CD1c-positive myeloid dendritic cell (primary cell): Measurements from ENCODE around the gene COL2A1.
A peak's percentile ranks its signal among the peaks of the same experiment; 100 is the strongest.

Experiments
- DNase-seq: peaks from one replicate; pipeline ENCODE4 v3.0.0-alpha.2; 2016; ENCODE audit errors: extremely low spot score

The COL2A1 gene

GRCh38 chr12:48012070-48012469, 7.8 kb upstream of the COL2A1 start:
- no peak for DNase-seq

DNA sequence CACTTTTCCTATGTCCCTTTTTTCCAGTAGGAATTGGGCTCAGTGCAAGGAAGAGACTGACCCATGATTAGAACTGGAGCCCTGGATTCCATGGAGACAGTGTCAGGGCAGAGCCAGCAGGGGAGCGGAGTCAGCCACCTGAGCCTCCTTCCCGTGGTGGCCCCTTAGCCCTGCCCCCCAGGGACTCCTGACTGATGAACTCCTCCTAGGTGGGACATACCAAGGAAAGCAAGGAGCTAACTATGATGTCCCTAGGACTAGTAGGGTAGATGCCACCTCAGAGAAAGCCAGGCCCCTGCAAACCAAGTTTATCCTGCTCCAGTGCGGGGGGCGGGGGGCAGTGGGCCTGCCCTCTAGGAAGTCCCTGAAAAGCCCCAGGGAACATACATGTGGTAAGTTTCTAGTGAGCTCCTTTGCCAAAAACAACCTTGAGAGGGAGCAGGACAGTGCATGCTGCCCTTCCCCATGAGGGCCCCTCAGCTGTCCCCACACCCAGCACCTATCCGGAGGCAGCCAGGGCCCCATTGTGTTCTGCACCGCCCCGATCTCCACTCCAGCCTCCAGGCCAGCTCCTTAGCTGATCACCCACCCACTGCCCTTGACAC, 6.2 kb upstream of the COL2A1 start:
- no peak for DNase-seq

- no peak for DNase-seq
Observed at GRCh38 chr12:48009471-48009870, 5.2 kb upstream of the COL2A1 start.

DNA sequence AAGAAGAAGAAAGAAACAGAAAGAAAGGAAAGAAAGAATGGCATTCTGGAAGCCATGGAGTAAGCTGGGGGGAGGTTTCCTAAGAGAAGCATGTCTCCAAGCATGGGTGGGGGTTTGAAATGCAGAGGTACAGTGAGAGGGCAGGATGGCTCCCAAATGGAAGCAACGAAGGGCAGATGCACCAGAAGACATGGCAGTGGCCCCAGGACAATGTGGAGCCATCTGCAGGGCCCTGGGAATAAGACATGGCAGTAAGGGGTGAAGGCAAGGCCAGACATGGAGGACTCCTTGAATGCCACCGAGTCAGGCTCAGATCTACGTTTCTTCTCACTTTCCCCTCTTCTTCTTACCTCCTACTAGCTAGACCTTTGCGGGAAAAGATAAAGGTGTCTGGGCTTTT, 4.7 kb upstream of the COL2A1 start:
- no peak for DNase-seq

- DNase-seq: no peak
Observed at GRCh38 chr12:48008349-48008748, 4.1 kb upstream of the COL2A1 start.

GRCh38 chr12:48007206-48007605, 2.9 kb upstream of the COL2A1 start:
- no peak for DNase-seq

DNA sequence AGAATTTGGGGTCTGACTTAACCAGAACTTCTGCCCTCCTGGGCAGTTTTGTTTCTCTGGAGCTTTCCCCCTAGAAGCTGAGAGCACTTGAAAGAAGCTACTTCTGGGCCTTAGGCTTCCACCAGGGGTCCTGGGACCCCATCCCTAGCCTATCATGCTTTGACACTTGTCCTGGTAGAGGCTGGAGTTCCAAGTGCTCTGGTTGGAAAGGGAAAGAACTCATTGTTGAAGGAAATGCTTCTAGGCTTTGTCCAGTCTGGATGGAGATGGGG, 1.4 kb upstream of the COL2A1 start:
- no peak for DNase-seq

DNA sequence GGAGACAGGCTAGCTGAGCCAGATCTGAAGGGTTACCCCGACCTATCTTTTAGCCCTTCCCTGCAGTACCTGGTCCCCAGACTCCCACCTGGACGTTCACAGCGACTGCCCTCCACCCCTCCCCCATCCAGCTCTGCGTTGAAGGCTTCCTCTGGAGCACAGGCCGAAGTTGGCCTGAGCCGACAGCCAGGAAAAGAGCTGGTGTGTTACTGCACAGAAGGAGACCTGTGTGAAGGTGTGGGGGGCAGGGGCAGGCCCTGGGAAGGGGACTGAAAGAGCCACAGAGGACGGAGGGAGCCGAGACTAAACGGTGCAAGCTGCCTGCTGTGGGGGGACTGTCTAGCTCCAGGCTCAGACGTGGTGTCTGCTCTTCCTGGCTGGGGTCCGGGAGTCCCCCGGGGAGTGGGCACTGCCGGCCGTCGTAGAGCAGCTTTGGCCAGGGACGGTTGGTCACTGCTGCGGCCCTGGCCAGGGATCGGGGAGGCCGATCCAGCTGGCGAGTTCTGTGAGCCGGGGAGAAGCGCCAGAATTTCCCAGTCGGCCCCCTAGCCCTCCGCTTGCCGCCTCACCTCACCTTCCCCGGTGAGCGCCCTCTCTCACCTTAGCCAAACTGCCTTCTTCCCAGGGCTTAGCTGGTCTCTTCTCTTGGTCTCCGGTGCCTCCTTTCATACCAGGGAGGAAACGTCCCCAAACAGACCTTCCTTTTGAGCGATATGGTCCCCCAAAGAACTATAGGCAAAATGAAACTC, 899 bp upstream of the COL2A1 start:
- no peak for DNase-seq

- DNase-seq: no peak
Observed at GRCh38 chr12:48003226-48004052, 837 bp downstream of the COL2A1 start.

GRCh38 chr12:48002773-48003218, 1.5 kb downstream of the COL2A1 start:
- DNase-seq: no peak

- DNase-seq: no peak
Observed at GRCh38 chr12:48002414-48002730, 1.9 kb downstream of the COL2A1 start.

GRCh38 chr12:48001505-48002413, 2.5 kb downstream of the COL2A1 start:
- DNase-seq: no peak

- no peak for DNase-seq
Observed at GRCh38 chr12:48000878-48001504, 3.3 kb downstream of the COL2A1 start.

GRCh38 chr12:47999816-48000215, 4.5 kb downstream of the COL2A1 start:
- DNase-seq: no peak

DNA sequence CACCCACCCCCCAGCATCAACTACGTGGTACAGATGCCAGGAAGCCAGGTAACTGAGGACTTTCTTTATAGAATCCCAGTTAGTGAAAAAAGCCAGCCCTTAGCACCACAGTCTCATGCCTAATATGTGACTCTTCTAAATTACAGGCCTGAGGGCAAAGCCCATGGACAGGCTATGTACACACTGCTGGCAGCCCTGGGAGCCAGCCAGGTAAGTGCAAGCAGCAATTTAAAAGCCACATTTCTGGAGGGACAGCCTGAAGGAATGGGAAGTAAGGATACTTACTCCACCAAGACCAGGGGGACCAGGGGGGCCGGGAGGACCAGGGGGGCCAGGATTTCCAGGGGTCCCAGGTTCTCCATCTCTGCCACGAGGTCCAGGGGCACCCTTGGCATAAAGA, 7.0 kb downstream of the COL2A1 start:
- no peak for DNase-seq

GRCh38 chr12:47995981-47996401, 8.3 kb downstream of the COL2A1 start:
- no peak for DNase-seq

- no peak for DNase-seq
Observed at GRCh38 chr12:47993491-47993890, 10.8 kb downstream of the COL2A1 start.

- DNase-seq: no peak
Observed at GRCh38 chr12:47992776-47993175, 11.5 kb downstream of the COL2A1 start.

DNA sequence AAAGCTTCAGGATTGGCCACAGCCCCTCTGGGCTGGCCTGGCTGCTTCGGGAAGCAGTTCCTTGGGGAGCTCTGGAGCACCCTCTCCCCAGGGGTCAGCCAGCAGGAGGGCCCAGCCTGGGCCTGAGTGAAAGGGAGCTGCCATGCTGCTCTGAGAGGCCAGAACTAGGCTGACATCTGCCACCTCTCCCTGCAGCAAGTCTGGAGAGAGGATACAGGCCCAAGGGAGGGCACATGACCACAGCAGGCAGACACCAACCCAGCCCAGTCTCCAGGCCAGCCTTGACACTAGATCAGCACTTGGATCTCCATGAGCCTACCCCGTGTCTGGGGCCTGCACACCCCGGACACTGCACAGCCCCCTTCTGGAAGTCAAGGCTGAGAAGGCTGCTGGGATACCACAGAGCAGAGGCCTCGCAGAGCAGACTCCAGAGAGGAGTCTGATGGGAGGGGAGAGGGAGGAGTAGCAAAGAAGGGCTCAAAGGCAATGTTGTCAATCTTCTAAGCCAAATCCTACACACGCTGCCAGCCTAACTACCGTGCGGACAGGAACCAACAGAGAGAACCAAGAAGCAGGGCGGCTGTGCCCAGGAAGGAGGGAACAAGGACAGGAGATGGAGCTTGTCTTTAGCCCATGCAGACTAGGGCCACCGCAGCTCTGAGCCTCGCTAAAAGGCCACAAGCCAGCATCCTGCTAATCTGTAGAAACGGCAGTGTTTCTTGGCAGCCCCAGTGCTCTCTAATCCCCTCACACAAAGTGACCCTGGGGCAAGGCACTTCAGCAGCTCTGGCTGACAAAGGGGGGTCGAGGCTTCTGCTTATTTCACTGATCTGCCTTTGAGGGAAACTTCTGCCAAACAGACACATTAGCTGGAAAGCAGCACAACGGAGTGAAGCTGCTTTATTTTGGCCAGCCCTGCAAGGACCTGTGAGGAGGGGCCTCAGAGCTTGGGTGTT, 12.9 kb downstream of the COL2A1 start:
- DNase-seq: no peak

GRCh38 chr12:47990351-47991105, 13.7 kb downstream of the COL2A1 start:
- peak; percentile 30 for DNase-seq
